Prostate gland (tissue), 2 donors: Measurements from ENCODE around the gene MED17.

Experiments used
- POLR2A ChIP-seq: fragments of 450-650 bp; IDR thresholded peaks from one replicate; pipeline ENCODE4 v1.6.1; 2016; ENCODE audit warnings: antibody characterized with exemption, mild to moderate bottlenecking
- POLR2AphosphoS5 ChIP-seq: sonication (generic); formaldehyde crosslinking; IDR thresholded peaks from one replicate; pipeline ENCODE4 v1.6.1; 2017; ENCODE audit warnings: antibody characterized with exemption
- TF ChIP-seq, protein P1 (sequence below), 4 experiments: fragments of 200-600 bp in 2 of 4; fragments of 450-650 bp in 2 of 4; sonication (generic) in 2 of 4; IDR thresholded peaks; 1 replicate in 3 of 4; 2 replicates in 1 of 4; pipeline ENCODE4 v1.5.1; 2016 to 2019; ENCODE audit warnings: antibody characterized with exemption in 4 of 4, mild to moderate bottlenecking in 2 of 4, moderate library complexity in 2 of 4

GRCh38 chr11:93842034-93842433, 58.0 kb downstream of the MED17 start:
- TF ChIP-seq POLR2A (no peak), POLR2AphosphoS5 (no peak)
- TF ChIP-seq, protein P1, sequence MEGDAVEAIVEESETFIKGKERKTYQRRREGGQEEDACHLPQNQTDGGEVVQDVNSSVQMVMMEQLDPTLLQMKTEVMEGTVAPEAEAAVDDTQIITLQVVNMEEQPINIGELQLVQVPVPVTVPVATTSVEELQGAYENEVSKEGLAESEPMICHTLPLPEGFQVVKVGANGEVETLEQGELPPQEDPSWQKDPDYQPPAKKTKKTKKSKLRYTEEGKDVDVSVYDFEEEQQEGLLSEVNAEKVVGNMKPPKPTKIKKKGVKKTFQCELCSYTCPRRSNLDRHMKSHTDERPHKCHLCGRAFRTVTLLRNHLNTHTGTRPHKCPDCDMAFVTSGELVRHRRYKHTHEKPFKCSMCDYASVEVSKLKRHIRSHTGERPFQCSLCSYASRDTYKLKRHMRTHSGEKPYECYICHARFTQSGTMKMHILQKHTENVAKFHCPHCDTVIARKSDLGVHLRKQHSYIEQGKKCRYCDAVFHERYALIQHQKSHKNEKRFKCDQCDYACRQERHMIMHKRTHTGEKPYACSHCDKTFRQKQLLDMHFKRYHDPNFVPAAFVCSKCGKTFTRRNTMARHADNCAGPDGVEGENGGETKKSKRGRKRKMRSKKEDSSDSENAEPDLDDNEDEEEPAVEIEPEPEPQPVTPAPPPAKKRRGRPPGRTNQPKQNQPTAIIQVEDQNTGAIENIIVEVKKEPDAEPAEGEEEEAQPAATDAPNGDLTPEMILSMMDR (IDR thresholded peaks at IDR 0.05) = no peak
